RWPE1 (cell line): ENCODE results near the gene FXYD5.

Experiments
- CTCF ChIA-PET: fragments of 350-600 bp; sonication (Branson Sonifier 250); formaldehyde crosslinking; extraction: SDS; loops from one replicate; lab custom pipeline; 2021; lab: Yijun Ruan, JAX
- POLR2A ChIA-PET: fragments of 400-600 bp; formaldehyde crosslinking; extraction: SDS; loops from one replicate; lab custom pipeline; 2020; ENCODE audit warnings: antibody characterized with exemption; ENCODE audit not compliant: low non-redundant PET; lab: Yijun Ruan, JAX
- DNase-seq: peaks from one replicate; pipeline ENCODE4 v3.0.0; 2012; ENCODE audit warnings: low spot score
- H3K27ac ChIP-seq: fragments of 450-650 bp; 2 replicates; pipeline ENCODE4 v1.5.1; 2017
- CTCF ChIP-seq: fragments of 450-650 bp; conservative IDR thresholded peaks from 2 replicates; pipeline ENCODE4 v1.5.1; 2017; ENCODE audit warnings: low read depth, mild to moderate bottlenecking

The FXYD5 gene

DNA sequence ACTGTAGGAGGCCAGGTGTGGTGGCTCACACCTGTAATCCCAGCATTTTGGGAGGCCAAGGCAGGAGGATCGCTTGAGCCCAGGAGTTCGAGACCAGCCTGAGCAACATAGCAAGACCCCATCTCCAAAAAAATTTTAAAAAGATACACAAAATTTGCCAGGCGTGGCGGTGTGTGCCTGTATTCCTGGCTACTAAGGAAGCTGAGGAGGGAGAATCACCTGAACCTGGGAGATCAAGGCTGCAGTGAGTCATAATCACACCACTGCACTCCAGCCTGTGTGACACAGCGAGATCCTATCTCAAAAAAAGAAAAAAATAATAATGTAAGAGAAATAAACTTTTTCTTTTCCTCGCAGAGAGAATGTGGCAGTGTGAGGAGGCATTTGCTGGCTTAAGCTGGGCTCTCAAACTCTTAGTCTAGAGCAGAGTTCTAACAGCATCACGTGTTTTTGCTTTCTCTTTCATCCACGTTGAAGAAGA is 52.9 kb downstream of the FXYD5 start:
- ChIA-PET POLR2A (interaction anchor here (0.5 kb wide), 1 partner anchor 28 kb away, joined by 3 read pairs; no protein-coding TSS in a partner anchor), CTCF (interaction anchor here (0.6 kb wide), 1 partner anchor 1291 kb away, joined by 3 read pairs; no protein-coding TSS in a partner anchor)
- DNase-seq, result no peak
- TF ChIP-seq CTCF, result no peak
- no peak overlapping the region for H3K27ac ChIP-seq

DNA sequence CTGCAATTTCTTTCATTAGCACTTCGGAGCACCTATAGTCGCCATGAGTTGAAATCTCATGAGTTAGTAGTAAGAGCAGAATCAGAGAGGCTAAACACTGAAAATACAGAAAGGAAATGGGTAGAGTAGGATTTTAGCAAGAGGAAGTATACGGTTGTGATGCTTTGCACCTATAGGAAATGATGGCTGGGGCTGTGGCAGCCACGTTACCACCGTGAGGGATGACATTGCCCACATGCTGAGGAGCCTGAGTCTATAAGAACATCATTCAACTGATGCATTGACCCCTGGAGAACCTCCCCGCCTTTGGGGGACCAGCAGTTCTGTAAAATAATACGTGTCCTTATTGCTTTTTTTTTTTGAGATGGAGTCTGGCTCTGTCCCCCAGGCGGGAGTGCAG is 53.6 kb downstream of the FXYD5 start:
- H3K27ac ChIP-seq, result no peak overlapping the region
- no peak for TF ChIP-seq CTCF
- CTCF ChIA-PET, result interaction anchor here (0.6 kb wide), 1 partner anchor 1292 kb away, joined by 3 read pairs; no protein-coding TSS in a partner anchor
- DNase-seq, result no peak
- POLR2A ChIA-PET, result interaction anchor here (0.5 kb wide), 1 partner anchor 27 kb away, joined by 3 read pairs; no protein-coding TSS in a partner anchor

DNA sequence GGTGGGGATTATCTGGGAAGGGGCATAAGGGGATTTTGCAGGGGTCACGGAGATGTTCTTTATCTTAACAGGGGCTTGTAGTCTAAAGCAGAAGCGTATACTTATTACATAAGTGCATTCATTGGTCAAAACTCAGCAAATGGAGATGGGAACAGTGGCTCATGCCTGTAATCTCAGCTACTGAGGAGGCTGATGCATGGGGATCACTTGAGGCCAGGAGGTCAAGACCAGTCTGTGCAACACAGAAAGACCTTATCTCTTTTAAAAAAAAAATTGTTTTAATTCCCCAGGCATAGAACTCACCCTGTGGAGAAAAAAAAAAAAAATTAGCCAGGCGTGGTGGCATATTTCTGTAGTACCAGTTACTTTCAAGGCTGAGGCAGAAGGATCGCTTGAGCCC is 55.1 kb downstream of the FXYD5 start:
- no peak for TF ChIP-seq CTCF
- no peak for DNase-seq
- ChIA-PET CTCF (no interaction called here), POLR2A (no interaction called here)
- no peak overlapping the region for H3K27ac ChIP-seq

GRCh38 chr19:35211545-35212230 is 57.2 kb downstream of the FXYD5 start:
- no peak for TF ChIP-seq CTCF
- POLR2A ChIA-PET, result no interaction called here
- DNase-seq, result no peak
- H3K27ac ChIP-seq, result no peak overlapping the region
- CTCF ChIA-PET, result no interaction called here

- POLR2A ChIA-PET, result no interaction called here
- no peak for TF ChIP-seq CTCF
- H3K27ac ChIP-seq, result no peak overlapping the region
- DNase-seq, result no peak
- CTCF ChIA-PET, result no interaction called here
These were observed 57.7 kb downstream of the FXYD5 start for GRCh38 chr19:35212241-35212640.

GRCh38 chr19:35213663-35214632 is 59.4 kb downstream of the FXYD5 start:
- ChIA-PET CTCF (interaction anchor here (0.7 kb wide), 1 partner anchor 56 kb away, joined by 4 read pairs; no protein-coding TSS in a partner anchor), POLR2A (no interaction called here)
- TF ChIP-seq CTCF, result no peak
- peak; percentile 83 for DNase-seq
- H3K27ac ChIP-seq, result peak overlapping the region; percentile 72
